ENCODE results near the gene ITGB3. TPM values are rescaled to one million over a fixed set of nuclear protein-coding genes. Genes with fewer than 3 reads are reported as not detected.
A peak's percentile ranks its signal among the peaks of the same experiment; 100 is the strongest.

Gene ITGB3
- total RNA-seq = 16.5 TPM
- 10 to 100 TPM in 6 of 8 donors, 1 to 10 TPM in 2; 7.9 to 19.1 (median 14.6) TPM for polyA plus RNA-seq (ENCODE audit: insufficient read depth in 1 of 8, insufficient read length in 8 of 8, low replicate concordance in 1 of 8)
- long read RNA-seq, donor 1, partial matches to known transcripts = 0 of 1 reads
- long read RNA-seq, donor 1, other reads (novel, unspliced or antisense) = 0 of 1 reads
- long read RNA-seq, donor 2 = 0 reads
- long read RNA-seq, donor 3, partial matches to known transcripts = 19 of 20 reads
- long read RNA-seq, donor 3, other reads (novel, unspliced or antisense) = 0 of 20 reads
- long read RNA-seq, donor 4, partial matches to known transcripts = 0 of 3 reads
- long read RNA-seq, donor 4, other reads (novel, unspliced or antisense) = 0 of 3 reads
- long read RNA-seq, donor 5, partial matches to known transcripts = 5 of 7 reads
- long read RNA-seq, donor 5, other reads (novel, unspliced or antisense) = 0 of 7 reads
- long read RNA-seq, donor 6, partial matches to known transcripts = 1,101 of 1,104 reads
- long read RNA-seq, donor 6, other reads (novel, unspliced or antisense) = 0 of 1,104 reads
- long read RNA-seq, donor 7, partial matches to known transcripts = 0 of 3 reads
- long read RNA-seq, donor 7, other reads (novel, unspliced or antisense) = 0 of 3 reads
- long read RNA-seq, donor 8, partial matches to known transcripts = 0 of 2 reads
- long read RNA-seq, donor 8, other reads (novel, unspliced or antisense) = 0 of 2 reads
- long read RNA-seq, donor 9, partial matches to known transcripts = 0 of 1 reads
- long read RNA-seq, donor 9, other reads (novel, unspliced or antisense) = 0 of 1 reads
- long read RNA-seq, donor 10 = 0 reads
- long read RNA-seq, donor 11, partial matches to known transcripts = 0 of 2 reads
- long read RNA-seq, donor 11, other reads (novel, unspliced or antisense) = 0 of 2 reads

DNA sequence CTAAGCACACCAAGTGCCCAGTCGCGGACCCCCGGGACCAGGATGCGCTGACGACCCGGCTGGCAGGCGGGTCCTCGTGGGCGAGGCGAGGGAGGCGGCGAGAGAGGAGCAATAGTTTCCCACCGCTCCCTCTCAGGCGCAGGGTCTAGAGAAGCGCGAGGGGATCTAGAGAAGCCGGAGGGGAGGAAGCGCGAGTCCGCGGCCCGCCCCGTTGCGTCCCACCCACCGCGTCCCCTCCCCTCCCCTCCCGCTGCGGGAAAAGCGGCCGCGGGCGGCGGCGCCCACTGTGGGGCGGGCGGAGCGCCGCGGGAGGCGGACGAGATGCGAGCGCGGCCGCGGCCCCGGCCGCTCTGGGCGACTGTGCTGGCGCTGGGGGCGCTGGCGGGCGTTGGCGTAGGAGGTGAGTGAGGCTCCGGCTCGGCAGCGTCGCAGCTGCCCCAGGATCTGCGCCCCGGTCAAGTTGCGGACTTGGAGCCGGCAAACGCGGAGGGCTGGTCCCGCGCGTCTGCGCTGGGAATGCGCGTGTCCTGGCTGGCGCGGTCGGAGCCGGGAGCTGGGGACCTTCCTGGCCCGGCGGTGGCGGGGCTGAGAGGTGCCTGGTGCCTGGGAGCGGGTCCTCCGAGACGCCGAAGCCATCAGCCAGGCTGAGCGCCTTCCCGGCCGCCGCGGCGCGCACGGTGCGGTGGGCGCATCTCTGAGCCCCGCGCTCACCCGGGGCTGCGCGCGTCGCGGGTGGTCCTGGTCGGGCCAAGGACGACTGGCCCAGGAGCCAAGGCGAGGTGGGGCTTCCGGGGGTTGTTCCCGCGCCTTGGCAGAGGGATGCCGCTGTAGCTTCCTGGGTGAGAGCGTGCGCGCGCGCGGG, at the start of gene ITGB3:
TSS of gene ITGB3 (plus strand) at position 287 of the 862 bp plus-strand sequence. CDS start at position 322, 35 bp downstream.
- H3K9me3 ChIP-seq (replicated peaks; ENCODE audit: control insufficient read depth, low read depth, low read length) = no peaks in the 10 kb centered on the region
- H3K27ac ChIP-seq (ENCODE audit: low read length) = no peak within 1 kb of the TSS
- DNase-seq = peak; percentile 81
- WGBS (ENCODE audit: insufficient coverage) = under 1% methylated on average over 97 of the region's 112 CpGs
- peak within 1 kb of the TSS; percentile 59 for H3K4me3 ChIP-seq (ENCODE audit: low read length)
- peaks cover 8% of the 10 kb centered on the region for H3K4me1 ChIP-seq (ENCODE audit: control insufficient read depth, insufficient read depth, low read length)
- H3K27me3 ChIP-seq (ENCODE audit: control insufficient read depth, insufficient read depth, low read length) = peaks cover 39% of the 10 kb centered on the region
- H3K36me3 ChIP-seq (ENCODE audit: control insufficient read depth, insufficient read depth, low read length) = peaks cover 2% of the 10 kb centered on the region

DNA sequence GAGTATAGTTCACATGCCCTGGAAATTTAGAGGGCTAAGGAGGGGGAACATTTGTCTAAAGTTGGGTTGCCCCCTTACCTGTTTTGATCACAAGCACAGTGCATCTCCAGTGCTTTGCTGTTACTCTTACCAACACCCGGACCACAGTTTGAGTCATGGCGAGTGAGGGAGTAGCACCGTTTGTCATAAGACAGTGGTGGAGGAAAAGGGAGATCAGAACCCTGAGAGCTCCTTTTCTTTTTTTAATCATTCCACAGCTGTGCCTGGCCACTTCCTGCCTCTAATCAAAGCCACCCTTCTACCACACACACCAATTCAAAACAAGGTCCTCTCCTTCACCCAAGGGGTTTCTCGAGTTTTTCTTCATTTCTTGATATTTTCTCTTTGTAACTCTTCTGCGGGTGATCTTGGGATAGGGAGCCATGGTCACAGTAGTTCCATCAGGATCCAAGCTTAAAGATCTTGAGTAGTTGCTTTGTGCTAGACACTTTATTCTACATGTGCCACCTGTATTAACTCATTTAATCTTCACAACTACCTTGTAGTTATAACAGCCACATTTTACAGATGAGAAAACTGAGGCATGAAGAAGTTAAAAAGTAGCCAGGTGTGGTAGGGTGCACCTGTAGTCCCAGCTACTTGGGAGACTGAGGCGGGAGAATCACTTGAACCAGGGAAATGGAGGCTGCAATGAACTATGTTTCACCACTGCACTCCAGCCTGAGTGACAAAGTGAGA, 49.5 kb upstream of the ITGB3 start:
- H3K4me1 ChIP-seq (ENCODE audit: control insufficient read depth, insufficient read depth, low read length) = peaks cover 49% of the 10 kb centered on the region
- no peak overlapping the region for H3K4me3 ChIP-seq (ENCODE audit: low read length)
- WGBS (ENCODE audit: insufficient coverage) = 83% methylated on average over 1 of the region's 6 CpGs
- peak overlapping the region; percentile 87 for H3K27ac ChIP-seq (ENCODE audit: low read length)
- no peaks in the 10 kb centered on the region for H3K9me3 ChIP-seq (replicated peaks; ENCODE audit: control insufficient read depth, low read depth, low read length)
- no peaks in the 10 kb centered on the region for H3K36me3 ChIP-seq (ENCODE audit: control insufficient read depth, insufficient read depth, low read length)
- no peak for DNase-seq
- H3K27me3 ChIP-seq (ENCODE audit: control insufficient read depth, insufficient read depth, low read length) = no peaks in the 10 kb centered on the region

DNA sequence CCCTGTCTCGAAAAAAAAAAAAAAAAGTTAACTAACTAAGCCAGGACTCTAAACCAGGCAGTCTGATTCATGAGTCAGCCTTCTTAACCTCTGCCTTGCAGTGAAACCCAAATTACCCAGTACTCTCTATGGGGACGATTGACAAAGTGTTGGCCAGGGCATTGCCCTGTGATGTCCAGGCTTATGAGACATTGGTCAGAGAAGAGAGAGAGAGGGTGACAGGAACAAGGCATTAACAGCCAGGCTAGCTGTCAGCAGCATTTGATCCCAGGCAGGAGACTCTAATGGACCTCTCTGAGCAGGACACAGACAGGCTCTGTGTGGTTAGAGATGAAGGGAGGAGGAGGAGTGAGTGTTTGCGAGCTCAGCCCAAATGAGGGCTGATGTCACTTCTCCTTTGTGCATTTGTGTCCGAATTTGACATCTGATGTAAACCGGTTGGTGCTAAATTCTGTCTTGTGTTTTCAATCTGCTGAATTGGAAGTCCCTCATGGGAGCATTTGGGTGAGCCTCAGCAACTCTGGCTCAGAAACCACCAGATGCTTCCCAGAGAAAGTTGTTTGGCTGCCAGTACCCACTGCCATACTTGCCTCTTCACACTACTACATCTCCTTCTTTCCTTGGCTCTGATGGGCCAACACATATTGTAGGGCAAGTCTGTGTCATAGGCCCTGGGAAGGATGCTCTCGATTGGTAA, 48.8 kb upstream of the ITGB3 start:
- Histone ChIP-seq H3K9me3 (replicated peaks; ENCODE audit: control insufficient read depth, low read depth, low read length) (no peaks in the 10 kb centered on the region), H3K4me1 (ENCODE audit: control insufficient read depth, insufficient read depth, low read length) (peaks cover 56% of the 10 kb centered on the region), H3K4me3 (ENCODE audit: low read length) (peak overlapping the region; percentile 9), H3K27me3 (ENCODE audit: control insufficient read depth, insufficient read depth, low read length) (no peaks in the 10 kb centered on the region), H3K36me3 (ENCODE audit: control insufficient read depth, insufficient read depth, low read length) (no peaks in the 10 kb centered on the region), H3K27ac (ENCODE audit: low read length) (peak overlapping the region; percentile 87)
- peak; percentile 75 for DNase-seq
- WGBS (ENCODE audit: insufficient coverage) = 44% methylated on average over 4 of the region's 6 CpGs

DNA sequence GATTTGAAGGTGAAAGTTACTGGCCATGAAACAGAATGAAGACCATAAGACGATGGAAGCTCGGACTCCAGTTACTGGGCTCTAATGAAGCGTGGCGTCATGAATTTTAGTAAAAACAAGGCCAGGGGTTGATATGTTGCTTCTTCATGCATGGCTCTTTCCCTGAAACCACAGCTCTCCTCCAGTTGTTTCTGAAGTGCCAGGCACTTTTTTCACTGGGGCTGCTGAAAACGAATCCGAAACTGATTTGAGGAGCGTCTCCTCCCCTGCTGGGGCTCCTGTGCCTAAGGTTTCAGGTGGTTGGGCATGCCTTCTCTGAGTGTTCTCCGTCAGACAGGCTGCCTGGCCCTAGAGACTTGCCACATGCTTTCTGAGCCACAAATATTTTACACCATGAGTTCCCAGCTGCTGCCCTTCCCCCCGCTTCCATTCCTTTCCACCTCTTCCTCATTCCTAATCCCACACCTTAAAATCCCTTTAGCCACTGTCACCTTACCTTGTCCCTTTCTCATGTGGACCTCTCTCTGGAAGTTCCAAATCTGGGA, 48.1 kb upstream of the ITGB3 start:
- peaks cover 61% of the 10 kb centered on the region for H3K4me1 ChIP-seq (ENCODE audit: control insufficient read depth, insufficient read depth, low read length)
- peak overlapping the region; percentile 9 for H3K4me3 ChIP-seq (ENCODE audit: low read length)

DNA sequence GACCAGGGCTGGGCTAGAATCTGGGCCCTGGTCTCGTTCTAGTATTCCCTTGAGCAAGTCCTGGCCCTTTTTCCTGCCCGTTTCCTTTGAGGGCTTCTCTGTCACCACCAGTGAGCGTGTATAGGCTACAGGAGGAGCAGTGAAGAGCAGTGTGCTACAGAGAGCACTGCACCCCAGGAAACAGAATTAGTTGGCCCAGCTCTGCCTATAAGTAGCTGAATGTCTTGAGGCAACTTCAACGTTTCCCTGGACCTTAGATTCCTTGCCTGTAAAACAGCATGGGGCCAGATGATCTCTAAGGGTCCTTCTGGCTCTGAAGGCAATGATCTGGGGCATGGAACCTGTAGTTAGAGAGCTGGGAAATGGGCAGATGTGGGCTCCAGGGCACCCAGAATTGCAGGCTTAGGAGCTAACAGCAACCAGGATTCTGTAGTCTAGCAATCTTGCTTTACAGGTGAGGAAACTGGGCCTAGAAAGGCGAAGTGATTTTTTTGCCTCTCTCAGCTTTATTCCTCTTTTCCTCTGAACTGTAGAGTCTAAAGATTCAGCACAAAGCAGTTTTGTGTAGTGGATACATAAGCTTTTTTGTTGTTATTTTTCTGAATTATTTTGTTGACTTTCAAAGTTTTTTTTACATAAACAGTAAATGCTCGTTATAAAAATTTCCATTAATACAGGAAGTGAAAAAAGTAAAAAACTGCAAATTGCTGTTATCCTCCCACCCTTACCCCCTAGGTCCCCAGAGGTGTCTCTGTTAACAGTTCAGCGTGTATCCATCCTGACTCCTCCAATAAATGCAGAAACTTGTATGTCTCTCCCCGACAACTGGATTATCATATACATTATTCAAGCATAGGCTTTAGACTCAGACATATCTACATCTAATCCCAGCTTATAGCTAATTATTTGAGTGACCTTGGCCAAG, 46.2 kb upstream of the ITGB3 start:
- Histone ChIP-seq H3K36me3 (ENCODE audit: control insufficient read depth, insufficient read depth, low read length) (no peaks in the 10 kb centered on the region), H3K9me3 (replicated peaks; ENCODE audit: control insufficient read depth, low read depth, low read length) (no peaks in the 10 kb centered on the region), H3K4me3 (ENCODE audit: low read length) (no peak overlapping the region), H3K27ac (ENCODE audit: low read length) (peak overlapping the region; percentile 91), H3K4me1 (ENCODE audit: control insufficient read depth, insufficient read depth, low read length) (peaks cover 63% of the 10 kb centered on the region), H3K27me3 (ENCODE audit: control insufficient read depth, insufficient read depth, low read length) (no peaks in the 10 kb centered on the region)
- DNase-seq = no peak
- WGBS (ENCODE audit: insufficient coverage) = 43% methylated on average over 4 of the region's 8 CpGs

More for the DNA sequence above, 48.1 kb upstream of the ITGB3 start:
- peak overlapping the region; percentile 87 for H3K27ac ChIP-seq (ENCODE audit: low read length)
- no peaks in the 10 kb centered on the region for H3K36me3 ChIP-seq (ENCODE audit: control insufficient read depth, insufficient read depth, low read length)
- H3K27me3 ChIP-seq (ENCODE audit: control insufficient read depth, insufficient read depth, low read length) = no peaks in the 10 kb centered on the region
- no peaks in the 10 kb centered on the region for H3K9me3 ChIP-seq (replicated peaks; ENCODE audit: control insufficient read depth, low read depth, low read length)
- peak; percentile 71 for DNase-seq
- WGBS (ENCODE audit: insufficient coverage) = 16% methylated on average over 5 of the region's 9 CpGs

DNA sequence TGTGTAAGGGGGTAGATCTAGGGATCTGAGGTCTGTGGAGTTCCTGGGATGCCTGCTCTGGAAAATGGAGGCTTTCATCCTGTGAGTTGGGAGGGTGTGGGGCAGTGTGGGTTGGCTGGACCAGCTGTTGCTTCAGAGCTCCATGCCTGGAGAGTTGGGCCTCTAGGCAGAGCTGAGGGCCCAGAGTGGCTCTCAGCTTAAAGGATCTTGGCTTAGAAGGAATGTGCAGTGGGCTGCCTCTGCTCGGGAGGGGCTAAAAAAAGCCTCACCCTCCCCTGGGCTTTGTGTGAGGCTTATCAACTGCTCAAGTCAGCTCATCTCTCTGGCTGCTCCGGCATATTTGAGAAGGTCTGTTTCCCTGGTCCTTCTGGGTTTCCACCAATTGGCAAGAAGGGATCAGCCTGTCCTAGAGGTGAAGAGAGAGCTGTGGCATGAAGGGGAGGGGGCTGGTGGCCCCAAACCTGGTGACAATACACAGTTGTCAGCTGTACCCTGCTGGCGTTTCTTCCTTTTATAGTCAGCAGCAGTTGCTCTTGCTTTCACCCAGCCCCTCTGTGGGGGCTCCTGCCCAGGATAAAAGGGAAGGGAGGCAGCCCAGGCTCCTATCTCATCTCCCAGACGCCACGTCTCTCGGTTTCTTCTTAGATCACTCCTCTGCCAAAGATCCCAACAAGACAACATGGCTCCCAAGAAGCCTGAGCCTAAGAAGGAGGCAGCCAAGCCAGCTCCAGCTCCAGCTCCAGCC, 44.7 kb upstream of the ITGB3 start, which contains the start of gene MYL4:
TSS of gene MYL4 (plus strand) at position 605 of the 745 bp plus-strand sequence. CDS start at position 680, 75 bp downstream.
- H3K4me3 ChIP-seq (ENCODE audit: low read length) = peak within 1 kb of the TSS; percentile 57
- H3K27ac ChIP-seq (ENCODE audit: low read length) = peak within 1 kb of the TSS; percentile 91
- H3K4me1 ChIP-seq (ENCODE audit: control insufficient read depth, insufficient read depth, low read length) = peaks cover 60% of the 10 kb centered on the region
- 29% methylated on average over 1 of the region's 6 CpGs for WGBS (ENCODE audit: insufficient coverage)
- peak; percentile 73 for DNase-seq
- peaks cover 3% of the 10 kb centered on the region for H3K36me3 ChIP-seq (ENCODE audit: control insufficient read depth, insufficient read depth, low read length)
- no peaks in the 10 kb centered on the region for H3K27me3 ChIP-seq (ENCODE audit: control insufficient read depth, insufficient read depth, low read length)
- no peaks in the 10 kb centered on the region for H3K9me3 ChIP-seq (replicated peaks; ENCODE audit: control insufficient read depth, low read depth, low read length)

DNA sequence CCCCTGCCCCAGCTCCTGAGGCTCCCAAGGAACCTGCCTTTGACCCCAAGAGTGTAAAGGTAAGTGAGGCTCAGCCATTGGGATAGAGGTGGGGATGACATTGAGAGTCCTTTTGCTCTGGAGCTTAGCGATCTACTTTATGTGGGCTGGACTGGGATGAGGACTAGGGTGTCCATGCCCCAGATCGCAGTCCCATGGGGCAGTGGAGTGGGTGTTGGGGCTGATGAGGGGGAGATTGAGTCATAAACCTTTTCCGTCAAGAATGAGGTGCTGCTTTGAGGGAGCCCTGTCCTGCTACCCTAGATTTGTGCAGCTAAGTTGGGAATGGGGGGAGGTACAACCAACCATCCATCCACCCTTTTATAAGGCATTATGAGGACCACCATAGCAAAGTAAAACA, 44.1 kb upstream of the ITGB3 start:
- no peak for DNase-seq
- 92% methylated on average over 2 of the region's 3 CpGs for WGBS (ENCODE audit: insufficient coverage)
- peaks cover 3% of the 10 kb centered on the region for H3K36me3 ChIP-seq (ENCODE audit: control insufficient read depth, insufficient read depth, low read length)
- H3K4me1 ChIP-seq (ENCODE audit: control insufficient read depth, insufficient read depth, low read length) = peaks cover 54% of the 10 kb centered on the region
- no peaks in the 10 kb centered on the region for H3K9me3 ChIP-seq (replicated peaks; ENCODE audit: control insufficient read depth, low read depth, low read length)
- peak overlapping the region; percentile 91 for H3K27ac ChIP-seq (ENCODE audit: low read length)
- peak overlapping the region; percentile 57 for H3K4me3 ChIP-seq (ENCODE audit: low read length)
- H3K27me3 ChIP-seq (ENCODE audit: control insufficient read depth, insufficient read depth, low read length) = no peaks in the 10 kb centered on the region

All from muscle of leg (tissue), 16 donors.